HG02970 (cell line): Measurements from ENCODE around the gene MAPK4.
"Not testable (repeated sequence)": the region's sequence is repeated elsewhere in the genome, so short reads cannot be mapped to it uniquely, and the experiment has no call there.

ENCODE experiments used
- ATAC-seq: cut with Tn5 transposase; IDR thresholded peaks from one replicate; pipeline ENCODE4 v1.9.1; 2021; ENCODE audit warnings: mild to moderate bottlenecking, moderate library complexity, moderate number of reproducible peaks; ENCODE audit not compliant: unreplicated experiment, low FRiP score

The MAPK4 gene

DNA sequence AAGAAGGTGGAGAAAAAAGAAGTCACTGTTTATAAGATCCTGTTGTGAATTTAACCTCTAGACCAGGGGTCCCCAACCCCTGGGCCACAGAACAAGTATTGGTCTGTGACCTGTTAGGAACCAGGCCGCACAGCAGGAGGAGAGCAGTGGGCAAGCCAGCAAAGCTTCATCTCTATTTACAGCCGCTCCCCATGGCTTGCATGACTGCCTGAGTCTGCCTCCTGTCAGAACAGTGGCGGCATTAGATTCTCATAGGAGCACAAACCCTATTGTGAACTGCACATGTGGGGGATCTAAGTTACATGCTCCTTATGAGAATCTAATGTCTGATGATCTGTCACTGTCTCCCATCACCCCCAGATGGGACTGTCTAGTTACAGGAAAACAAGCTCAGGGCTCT lies 13.3 kb downstream of the MAPK4 start:
- not testable (repeated sequence) for ATAC-seq

DNA sequence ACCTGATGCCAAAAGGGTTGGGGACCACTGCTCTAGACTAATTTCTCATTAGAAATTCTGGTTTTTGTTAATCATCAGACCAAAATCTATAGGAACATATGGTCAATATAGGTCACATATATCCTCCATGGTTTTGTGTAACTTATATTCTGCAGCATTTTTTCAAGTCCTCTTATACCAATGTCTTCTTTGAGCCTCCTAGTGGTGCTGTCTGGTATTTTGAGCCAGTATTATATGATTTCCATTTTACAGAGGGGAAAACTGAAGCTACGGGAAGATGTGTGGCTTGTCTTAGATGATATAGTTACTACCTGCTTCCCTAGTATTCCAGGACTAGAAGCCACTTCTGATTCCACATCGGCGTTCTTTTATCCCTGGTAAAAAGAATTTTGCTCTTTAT lies 13.8 kb downstream of the MAPK4 start:
- no peak for ATAC-seq

GRCh38 chr18:50578030-50578429 lies 18.1 kb downstream of the MAPK4 start:
- ATAC-seq: no peak

DNA sequence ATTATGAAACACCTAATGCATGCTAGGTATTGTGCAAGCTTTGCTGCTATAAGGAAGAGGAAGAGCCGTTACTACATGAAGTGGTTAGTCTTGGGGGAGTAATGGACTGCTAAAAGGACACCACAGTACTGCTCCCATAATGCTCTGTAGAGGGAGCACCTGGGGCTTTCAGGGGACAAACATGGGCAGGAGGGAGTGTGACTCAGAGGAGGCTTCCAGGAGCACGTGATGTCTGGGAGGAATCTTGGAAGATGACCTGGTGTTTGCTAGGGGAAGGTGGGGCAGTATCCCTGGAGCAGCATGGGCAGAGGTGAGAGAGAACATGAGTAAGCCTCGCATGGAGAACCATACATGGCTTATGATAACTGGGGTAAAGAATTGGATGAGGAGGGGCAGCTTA lies 18.8 kb downstream of the MAPK4 start:
- no peak for ATAC-seq

DNA sequence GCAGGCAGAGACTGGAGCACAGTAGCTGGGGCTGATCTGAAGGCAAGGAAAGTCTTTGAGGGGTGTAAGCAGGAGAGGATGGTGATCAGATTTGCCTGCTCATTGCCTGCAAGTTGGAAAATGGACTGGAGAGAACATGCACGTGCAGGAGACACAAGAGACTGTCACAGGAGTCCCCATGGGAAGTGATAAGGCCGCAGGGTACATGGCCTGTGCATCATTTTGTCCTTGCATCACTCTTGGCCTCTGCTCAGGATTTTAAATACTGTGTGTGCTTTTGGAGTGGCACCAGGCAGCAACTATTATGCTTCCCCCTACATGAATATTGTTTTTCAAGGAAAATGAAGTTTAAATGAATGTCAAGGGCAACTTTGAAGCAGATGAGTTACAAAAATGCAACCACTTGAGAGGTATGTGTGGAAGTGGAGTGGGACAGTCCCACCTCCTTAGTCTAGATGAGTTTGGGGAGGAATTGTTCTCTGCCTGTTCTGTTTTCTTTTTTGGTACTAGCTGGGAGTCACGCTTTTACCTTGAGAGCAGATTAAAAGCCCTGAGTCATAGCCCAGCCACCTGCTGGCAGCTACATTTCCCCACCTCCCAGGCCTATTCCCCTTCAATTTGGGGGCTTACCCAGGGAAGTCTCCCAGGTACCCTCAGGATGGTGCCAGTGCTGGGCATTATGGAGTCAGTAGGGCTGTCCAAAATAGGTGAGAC lies 19.3 kb downstream of the MAPK4 start:
- no peak for ATAC-seq

- no peak for ATAC-seq
Measured at GRCh38 chr18:50581517-50581916, 21.6 kb downstream of the MAPK4 start.

GRCh38 chr18:50582500-50582899 lies 22.6 kb downstream of the MAPK4 start:
- ATAC-seq: no peak

DNA sequence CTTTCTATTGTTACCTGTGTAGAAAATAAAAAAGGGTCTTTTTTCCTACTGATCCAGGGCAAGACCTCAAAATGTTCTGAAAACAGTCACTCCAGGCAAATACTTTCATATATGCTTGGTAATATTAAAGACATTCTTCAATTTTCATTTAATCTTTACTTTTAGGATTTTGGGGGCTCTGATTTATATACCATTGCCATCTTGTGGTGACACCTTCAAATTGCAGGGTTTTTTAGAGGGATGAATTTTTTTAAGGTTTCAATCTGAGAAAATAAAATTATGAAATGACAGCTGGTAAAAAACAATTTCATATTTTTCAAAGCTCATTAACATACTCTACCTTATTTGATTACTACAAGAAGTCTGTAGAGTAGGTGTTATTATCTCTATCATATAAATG lies 26.8 kb downstream of the MAPK4 start:
- no peak for ATAC-seq

GRCh38 chr18:50590593-50590992 lies 30.7 kb downstream of the MAPK4 start:
- ATAC-seq: no peak

DNA sequence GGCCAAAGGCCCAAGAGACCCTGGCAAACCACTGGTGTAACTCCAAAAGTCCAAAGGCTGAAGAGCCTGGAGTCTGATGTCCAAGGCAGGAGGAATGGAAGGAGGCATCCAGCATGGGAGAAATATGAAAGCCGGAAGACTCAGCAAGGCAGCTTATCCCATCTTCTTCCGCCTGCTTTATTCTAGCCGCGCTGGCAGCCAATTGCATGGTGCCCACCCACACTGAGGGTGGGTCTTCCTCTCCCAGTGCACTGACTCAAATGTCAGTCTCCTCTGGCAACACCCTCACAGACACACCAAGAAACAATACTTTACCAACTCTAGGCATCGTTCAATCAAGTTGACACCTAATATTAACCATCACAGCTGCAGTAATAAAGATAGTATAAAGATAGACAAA lies 34.1 kb downstream of the MAPK4 start:
- ATAC-seq: no peak

DNA sequence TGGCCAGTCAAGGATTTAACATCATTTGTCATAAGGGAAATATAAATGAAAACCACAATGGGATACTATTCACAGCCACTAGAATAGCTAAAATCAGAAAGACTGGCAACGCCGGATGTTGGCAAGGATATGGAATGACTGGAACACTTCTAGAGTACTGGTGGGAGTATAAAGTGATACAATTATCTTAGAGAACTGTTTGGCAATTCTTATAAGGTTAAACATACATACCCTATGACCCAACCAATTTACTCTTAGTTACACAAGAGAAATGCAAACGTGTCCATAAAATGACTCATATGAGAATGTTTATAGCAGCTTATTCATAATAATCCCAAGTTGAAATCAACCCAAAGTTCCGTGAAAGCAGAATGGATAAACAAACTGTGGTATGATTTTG lies 35.1 kb downstream of the MAPK4 start:
- ATAC-seq: no peak

DNA sequence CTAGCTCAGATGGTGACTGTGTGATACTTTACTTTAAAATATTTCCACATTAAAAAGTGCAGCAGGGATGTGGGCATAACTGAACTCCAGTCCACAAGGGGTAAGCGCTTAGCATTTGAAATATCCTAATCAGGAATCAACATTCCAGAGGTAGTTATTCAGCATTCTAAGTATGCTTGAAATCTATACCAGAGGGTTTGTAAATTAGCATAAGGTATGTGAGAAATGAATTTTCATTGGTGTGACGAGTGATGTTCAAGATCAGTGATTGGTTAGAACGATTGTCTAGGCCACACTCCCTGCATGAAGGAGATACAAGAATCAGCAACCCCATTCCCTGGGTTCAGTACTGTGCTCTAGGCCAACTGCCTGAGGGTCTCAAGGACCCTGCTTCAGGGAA lies 42.6 kb downstream of the MAPK4 start:
- no peak for ATAC-seq

- ATAC-seq: no peak
Measured at GRCh38 chr18:50606609-50607008, 46.7 kb downstream of the MAPK4 start.

DNA sequence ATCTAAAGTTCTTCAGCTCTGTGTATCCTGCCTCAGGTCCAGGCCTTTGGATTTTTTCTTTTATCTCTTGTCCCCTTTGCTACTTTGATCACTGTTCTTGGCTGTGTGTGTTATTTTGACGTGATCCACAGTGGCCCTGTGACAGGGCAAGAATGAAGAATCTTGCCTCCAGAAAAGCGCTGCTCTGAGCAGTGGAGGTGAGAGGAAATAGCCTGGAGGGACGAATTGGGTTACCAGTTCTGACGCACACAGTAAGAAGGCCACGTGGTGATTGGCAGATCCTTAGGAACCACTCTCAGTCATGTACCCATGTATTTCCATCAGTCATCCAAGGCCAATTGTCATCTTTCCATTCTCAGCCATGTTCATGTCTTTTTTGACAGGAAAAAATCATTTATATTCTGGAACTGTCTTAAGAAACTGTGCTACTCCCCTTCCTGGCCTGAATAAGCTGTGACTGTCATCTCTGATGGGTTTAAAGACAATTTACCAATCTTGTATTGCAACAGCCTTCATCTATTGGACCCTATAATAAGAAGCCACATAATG lies 47.6 kb downstream of the MAPK4 start:
- no peak for ATAC-seq

GRCh38 chr18:50609171-50609570 lies 49.3 kb downstream of the MAPK4 start:
- ATAC-seq: not testable (repeated sequence)

- ATAC-seq: no peak
Measured at GRCh38 chr18:50610349-50610748, 50.5 kb downstream of the MAPK4 start.

GRCh38 chr18:50611529-50611941 lies 51.6 kb downstream of the MAPK4 start:
- ATAC-seq: no peak

GRCh38 chr18:50614838-50615237 lies 55.0 kb downstream of the MAPK4 start:
- ATAC-seq: no peak

- ATAC-seq: no peak
Measured at GRCh38 chr18:50616484-50617048, 56.7 kb downstream of the MAPK4 start.

GRCh38 chr18:50619861-50620275 lies 60.0 kb downstream of the MAPK4 start:
- no peak for ATAC-seq

DNA sequence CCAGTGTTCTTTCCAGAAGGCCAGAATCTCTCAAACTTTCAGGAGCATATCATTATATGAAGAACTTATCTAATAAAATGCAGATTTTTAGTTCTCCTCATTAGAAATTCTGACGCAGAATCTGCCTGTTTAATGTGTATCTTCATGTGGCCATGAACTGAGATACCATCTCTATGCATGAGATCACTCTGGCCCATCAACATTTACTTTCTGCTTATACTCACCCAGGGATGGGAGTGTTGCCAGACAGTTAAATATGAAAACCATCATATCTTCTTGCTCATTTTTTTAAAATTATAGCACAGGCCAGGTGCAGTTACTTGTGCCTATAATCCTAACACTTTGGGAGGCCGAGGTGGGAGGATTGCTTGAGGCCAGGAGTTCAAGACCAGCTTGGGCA lies 60.4 kb downstream of the MAPK4 start:
- ATAC-seq: no peak

GRCh38 chr18:50621366-50621765 lies 61.5 kb downstream of the MAPK4 start:
- ATAC-seq: no peak
